Activated CD8-positive, alpha-beta T cell treated with anti-CD3 and anti-CD28 coated beads, Interleukin-2, amount 10 ng/mL, durations not matched to agents 7 days and 5 days (primary cell): Measurements from ENCODE around the gene ELK4. TPM values are rescaled to one million over a fixed set of nuclear protein-coding genes. Genes with fewer than 3 reads are reported as not detected.
A peak's percentile ranks its signal among the peaks of the same experiment; 100 is the strongest.
"Not testable (repeated sequence)": the region's sequence is repeated elsewhere in the genome, so short reads cannot be mapped to it uniquely, and the experiment has no call there.

Experiments
- ATAC-seq: fragments of 150-1000 bp; cut with Tn5 transposase; one replicate; pipeline ENCODE4 v1.10.0; 2021; ENCODE audit warnings: moderate library complexity
- CTCF ChIA-PET: fragments of 350-600 bp; sonication (Branson Sonifier 250); formaldehyde crosslinking; loops from one replicate; lab custom pipeline; 2021; ENCODE audit warnings: antibody characterized with exemption; lab: Charles Lee
- POLR2A ChIA-PET: fragments of 350-600 bp; sonication (Branson Sonifier 250); formaldehyde crosslinking; loops from one replicate; lab custom pipeline; 2021; ENCODE audit warnings: antibody characterized with exemption; lab: Charles Lee
- DNase-seq: peaks from one replicate; pipeline ENCODE4 v3.0.0-alpha.2; 2020
- H3K27ac Mint-ChIP-seq: one replicate; pipeline ENCODE4 v1.8.0; 2021; ENCODE audit warnings: mild to moderate bottlenecking, mixed read lengths
- H3K27me3 Mint-ChIP-seq: one replicate; pipeline ENCODE4 v1.8.0; 2021; ENCODE audit warnings: low read depth, mixed read lengths
- H3K36me3 Mint-ChIP-seq: one replicate; pipeline ENCODE4 v1.8.0; 2021; ENCODE audit warnings: low read depth, mixed read lengths
- H3K4me1 Mint-ChIP-seq: one replicate; pipeline ENCODE4 v1.8.0; 2021; ENCODE audit warnings: low read depth, mixed read lengths
- H3K4me3 Mint-ChIP-seq: one replicate; pipeline ENCODE4 v1.8.0; 2021; ENCODE audit warnings: mild to moderate bottlenecking, mixed read lengths
- H3K9me3 Mint-ChIP-seq: one replicate; pipeline ENCODE4 v1.8.0; 2022; ENCODE audit warnings: mixed read lengths; ENCODE audit not compliant: insufficient read depth
- total RNA-seq, 2 experiments: library from RNA; stranded (reverse); gene quantifications; one replicate each; pipeline ENCODE4 v1.2.3, GENCODE V29; 2021

Gene ELK4
- total RNA-seq, 2 experiments from 2014 or later, result 95.2 to 97.5 TPM

- CTCF ChIA-PET, result interaction anchor here (0.7 to 9.9 kb wide), 4 partner anchors 19 to 504 kb away, joined by 3 to 138 read pairs (median 8); no protein-coding TSS in a partner anchor
- DNase-seq, result no peak
- Mint-ChIP-seq H3K36me3 (no peaks in the 10 kb centered on the region), H3K4me3 (no peak overlapping the region), H3K9me3 (no peaks in the 10 kb centered on the region), H3K27ac (no peak overlapping the region), H3K4me1 (peaks cover 7% of the 10 kb centered on the region), H3K27me3 (peaks cover 21% of the 10 kb centered on the region)
- POLR2A ChIA-PET, result interaction anchor here (1.8 kb wide), 1 partner anchor 46 kb away, joined by 4 read pairs; no protein-coding TSS in a partner anchor
- ATAC-seq, result no peak
Observed at GRCh38 chr1:205637854-205638468, 6.2 kb upstream of the ELK4 start.

GRCh38 chr1:205636732-205637131 is 4.9 kb upstream of the ELK4 start:
- no peak for ATAC-seq
- Mint-ChIP-seq H3K4me1 (peaks cover 15% of the 10 kb centered on the region), H3K9me3 (no peaks in the 10 kb centered on the region), H3K27ac (no peak overlapping the region), H3K36me3 (no peaks in the 10 kb centered on the region), H3K27me3 (peaks cover 21% of the 10 kb centered on the region), H3K4me3 (no peak overlapping the region)
- POLR2A ChIA-PET, result interaction anchor here (0.7 to 1.8 kb wide), 4 partner anchors 44 to 317 kb away, joined by 3 to 7 read pairs (median 4); no protein-coding TSS in a partner anchor
- DNase-seq, result no peak
- CTCF ChIA-PET, result interaction anchor here (0.7 to 9.9 kb wide), 8 partner anchors 21 to 146 kb away, joined by 3 to 138 read pairs (median 4); no protein-coding TSS in a partner anchor

GRCh38 chr1:205636138-205636530 is 4.3 kb upstream of the ELK4 start:
- ChIA-PET POLR2A (interaction anchor here (0.6 to 1.8 kb wide), 6 partner anchors 44 to 316 kb away, joined by 3 to 7 read pairs (median 4); no protein-coding TSS in a partner anchor), CTCF (interaction anchor here (1.0 to 9.9 kb wide), 8 partner anchors 21 to 151 kb away, joined by 3 to 138 read pairs (median 4); no protein-coding TSS in a partner anchor)
- Mint-ChIP-seq H3K4me1 (peaks cover 15% of the 10 kb centered on the region), H3K27me3 (peaks cover 20% of the 10 kb centered on the region)
- not testable (repeated sequence) for H3K4me3 Mint-ChIP-seq, ATAC-seq, H3K36me3 Mint-ChIP-seq, H3K9me3 Mint-ChIP-seq, DNase-seq, H3K27ac Mint-ChIP-seq

GRCh38 chr1:205633421-205633976 is 1.7 kb upstream of the ELK4 start:
- H3K27me3 Mint-ChIP-seq, result peaks cover 8% of the 10 kb centered on the region
- ChIA-PET CTCF (interaction anchor here (1.2 to 9.9 kb wide), 13 partner anchors 9 to 148 kb away, joined by 3 to 364 read pairs (median 9); no protein-coding TSS in a partner anchor), POLR2A (interaction anchor here (1.1 to 5.2 kb wide), 4 partner anchors 10 to 118 kb away, joined by 3 to 198 read pairs (median 3); partner anchors contain the start of gene NUCKS1)
- DNase-seq (no peak), ATAC-seq (no peak)
- H3K4me1 Mint-ChIP-seq, result peaks cover 28% of the 10 kb centered on the region
- no peak overlapping the region for H3K27ac Mint-ChIP-seq
- H3K36me3 Mint-ChIP-seq, result peaks cover 15% of the 10 kb centered on the region
- no peaks in the 10 kb centered on the region for H3K9me3 Mint-ChIP-seq
- no peak overlapping the region for H3K4me3 Mint-ChIP-seq

GRCh38 chr1:205632669-205633169 is 908 bp upstream of the ELK4 start:
- Mint-ChIP-seq H3K36me3 (peaks cover 20% of the 10 kb centered on the region), H3K4me1 (peaks cover 36% of the 10 kb centered on the region), H3K4me3 (peak overlapping the region; percentile 82), H3K27ac (peak overlapping the region; percentile 90), H3K9me3 (no peaks in the 10 kb centered on the region), H3K27me3 (peaks cover 4% of the 10 kb centered on the region)
- ATAC-seq (no peak), DNase-seq (no peak)
- CTCF ChIA-PET, result interaction anchor here (0.7 to 9.9 kb wide), 37 partner anchors 9 to 513 kb away, joined by 3 to 364 read pairs (median 4); partner anchors contain the start of gene CDK18
- POLR2A ChIA-PET, result interaction anchor here (0.7 to 5.2 kb wide), 20 partner anchors 8 to 360 kb away, joined by 3 to 198 read pairs (median 4); partner anchors contain the start of gene NUCKS1

- peak overlapping the region; percentile 98 for H3K27ac Mint-ChIP-seq
- H3K27me3 Mint-ChIP-seq, result no peaks in the 10 kb centered on the region
- ATAC-seq, result peak; percentile 74
- H3K9me3 Mint-ChIP-seq, result no peaks in the 10 kb centered on the region
- ChIA-PET CTCF (interaction anchor here (1.0 to 9.9 kb wide), 17 partner anchors 8 to 401 kb away, joined by 3 to 364 read pairs (median 5); partner anchors contain the start of gene CDK18), POLR2A (interaction anchor here (0.6 to 5.2 kb wide), 16 partner anchors 9 to 1696 kb away, joined by 3 to 198 read pairs (median 6); no protein-coding TSS in a partner anchor)
- DNase-seq, result peak; percentile 93
- peaks cover 32% of the 10 kb centered on the region for H3K36me3 Mint-ChIP-seq
- peak overlapping the region; percentile 90 for H3K4me3 Mint-ChIP-seq
- peaks cover 44% of the 10 kb centered on the region for H3K4me1 Mint-ChIP-seq
Observed at GRCh38 chr1:205631010-205631767, 622 bp downstream of the ELK4 start.

GRCh38 chr1:205630651-205631009 is 1.2 kb downstream of the ELK4 start:
- ATAC-seq, result no peak
- POLR2A ChIA-PET, result interaction anchor here (0.6 to 5.2 kb wide), 12 partner anchors 9 to 834 kb away, joined by 3 to 198 read pairs (median 6); no protein-coding TSS in a partner anchor
- Mint-ChIP-seq H3K36me3 (peaks cover 37% of the 10 kb centered on the region), H3K4me1 (peaks cover 50% of the 10 kb centered on the region), H3K27ac (peak overlapping the region; percentile 98), H3K9me3 (no peaks in the 10 kb centered on the region), H3K4me3 (peak overlapping the region; percentile 90), H3K27me3 (no peaks in the 10 kb centered on the region)
- DNase-seq, result no peak
- CTCF ChIA-PET, result interaction anchor here (1.0 to 9.9 kb wide), 9 partner anchors 18 to 401 kb away, joined by 3 to 364 read pairs (median 7); no protein-coding TSS in a partner anchor

- H3K27ac Mint-ChIP-seq, result peak overlapping the region; percentile 98
- DNase-seq, result no peak
- H3K36me3 Mint-ChIP-seq, result peaks cover 38% of the 10 kb centered on the region
- ChIA-PET POLR2A (interaction anchor here (0.6 to 5.2 kb wide), 8 partner anchors 10 to 1232 kb away, joined by 3 to 198 read pairs (median 6); no protein-coding TSS in a partner anchor), CTCF (interaction anchor here (1.1 to 9.9 kb wide), 6 partner anchors 27 to 152 kb away, joined by 3 to 364 read pairs (median 27); no protein-coding TSS in a partner anchor)
- peak overlapping the region; percentile 90 for H3K4me3 Mint-ChIP-seq
- no peak for ATAC-seq
- H3K4me1 Mint-ChIP-seq, result peaks cover 52% of the 10 kb centered on the region
- H3K27me3 Mint-ChIP-seq, result no peaks in the 10 kb centered on the region
- no peaks in the 10 kb centered on the region for H3K9me3 Mint-ChIP-seq
Observed at GRCh38 chr1:205630241-205630640, 1.6 kb downstream of the ELK4 start.

- Mint-ChIP-seq H3K9me3 (no peaks in the 10 kb centered on the region), H3K36me3 (peaks cover 42% of the 10 kb centered on the region), H3K27me3 (no peaks in the 10 kb centered on the region), H3K4me3 (peak overlapping the region; percentile 90), H3K27ac (peak overlapping the region; percentile 98), H3K4me1 (peaks cover 57% of the 10 kb centered on the region)
- peak; percentile 31 for DNase-seq
- ChIA-PET CTCF (interaction anchor here (1.5 to 9.9 kb wide), 4 partner anchors 28 to 152 kb away, joined by 3 to 364 read pairs (median 94); no protein-coding TSS in a partner anchor), POLR2A (interaction anchor here (0.6 to 5.2 kb wide), 5 partner anchors 9 to 1231 kb away, joined by 3 to 198 read pairs (median 6); no protein-coding TSS in a partner anchor)
- ATAC-seq, result no peak
Observed at GRCh38 chr1:205629751-205630150, 2.1 kb downstream of the ELK4 start.

GRCh38 chr1:205627956-205628355 is 3.9 kb downstream of the ELK4 start:
- no peak for DNase-seq
- Mint-ChIP-seq H3K4me1 (peaks cover 64% of the 10 kb centered on the region), H3K27ac (no peak overlapping the region), H3K27me3 (no peaks in the 10 kb centered on the region), H3K36me3 (peaks cover 53% of the 10 kb centered on the region), H3K4me3 (no peak overlapping the region), H3K9me3 (no peaks in the 10 kb centered on the region)
- CTCF ChIA-PET, result interaction anchor here (1.9 to 6.9 kb wide), 3 partner anchors 28 to 36 kb away, joined by 7 to 364 read pairs (median 50); no protein-coding TSS in a partner anchor
- no peak for ATAC-seq
- POLR2A ChIA-PET, result interaction anchor here (1.0 kb wide), 1 partner anchor 33 kb away, joined by 3 read pairs; no protein-coding TSS in a partner anchor
